ENCODE results near the gene ZNF571.
A peak's percentile ranks its signal among the peaks of the same experiment; 100 is the strongest.

ZNF571 gene

DNA sequence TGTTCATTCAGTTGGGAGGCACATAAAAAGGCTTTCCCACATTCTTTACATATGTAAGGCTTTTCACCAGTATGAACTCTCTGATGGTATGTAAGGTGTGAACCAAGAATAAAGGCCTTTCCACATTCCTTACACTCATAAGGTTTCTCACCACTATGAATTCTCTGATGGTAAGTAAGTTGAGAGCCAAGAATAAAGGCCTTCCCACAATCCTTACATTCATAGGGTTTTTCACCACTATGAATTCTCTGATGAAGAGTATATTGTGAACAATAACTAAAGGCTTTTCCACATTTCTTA lies 29.3 kb downstream of the ZNF571 start:
- DNase-seq (ENCODE audit: low read depth) = no peak
- H3K4me3 ChIP-seq (ENCODE audit: control insufficient read depth, low read depth, low read length) = no peak overlapping the region
- TF ChIP-seq, protein P1, sequence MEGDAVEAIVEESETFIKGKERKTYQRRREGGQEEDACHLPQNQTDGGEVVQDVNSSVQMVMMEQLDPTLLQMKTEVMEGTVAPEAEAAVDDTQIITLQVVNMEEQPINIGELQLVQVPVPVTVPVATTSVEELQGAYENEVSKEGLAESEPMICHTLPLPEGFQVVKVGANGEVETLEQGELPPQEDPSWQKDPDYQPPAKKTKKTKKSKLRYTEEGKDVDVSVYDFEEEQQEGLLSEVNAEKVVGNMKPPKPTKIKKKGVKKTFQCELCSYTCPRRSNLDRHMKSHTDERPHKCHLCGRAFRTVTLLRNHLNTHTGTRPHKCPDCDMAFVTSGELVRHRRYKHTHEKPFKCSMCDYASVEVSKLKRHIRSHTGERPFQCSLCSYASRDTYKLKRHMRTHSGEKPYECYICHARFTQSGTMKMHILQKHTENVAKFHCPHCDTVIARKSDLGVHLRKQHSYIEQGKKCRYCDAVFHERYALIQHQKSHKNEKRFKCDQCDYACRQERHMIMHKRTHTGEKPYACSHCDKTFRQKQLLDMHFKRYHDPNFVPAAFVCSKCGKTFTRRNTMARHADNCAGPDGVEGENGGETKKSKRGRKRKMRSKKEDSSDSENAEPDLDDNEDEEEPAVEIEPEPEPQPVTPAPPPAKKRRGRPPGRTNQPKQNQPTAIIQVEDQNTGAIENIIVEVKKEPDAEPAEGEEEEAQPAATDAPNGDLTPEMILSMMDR (conservative IDR thresholded peaks at IDR 0.05; ENCODE audit: control insufficient read depth, insufficient read depth, low read depth, low read length) = no peak

DNA sequence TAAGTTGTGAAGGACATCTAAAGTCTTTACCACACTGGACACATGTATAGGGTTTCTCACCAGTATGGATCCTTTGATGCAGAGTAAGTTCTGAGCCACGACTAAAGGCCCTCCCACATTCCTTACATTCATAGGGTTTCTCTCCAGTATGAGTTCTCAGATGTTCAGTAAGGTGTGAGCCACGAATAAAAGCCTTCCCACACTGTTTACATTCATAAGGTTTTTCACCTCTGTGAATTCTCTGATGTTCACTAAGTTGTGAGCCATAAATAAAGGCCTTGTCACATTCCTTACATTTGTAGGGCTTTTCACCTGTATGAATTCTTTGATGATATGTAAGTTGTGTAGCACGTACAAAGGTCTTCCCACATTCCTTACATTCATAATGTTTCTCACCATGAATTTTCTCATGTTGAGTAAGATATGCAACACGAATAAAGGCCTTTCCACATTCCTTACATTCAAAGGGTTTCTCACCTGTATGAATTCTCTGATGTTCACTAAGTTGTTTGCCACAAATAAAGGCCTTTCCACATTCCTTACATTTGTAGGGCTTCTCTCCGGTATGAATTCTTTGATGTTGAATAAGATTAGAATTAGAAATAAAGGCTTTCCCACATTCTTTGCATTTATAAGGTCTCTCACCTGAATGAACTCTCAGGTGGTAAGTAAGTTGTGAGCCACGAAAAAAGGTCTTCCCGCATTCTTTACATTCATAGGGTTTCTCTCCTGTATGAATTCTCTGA lies 29.8 kb downstream of the ZNF571 start:
- TF ChIP-seq, protein P1 (conservative IDR thresholded peaks at IDR 0.05; ENCODE audit: control insufficient read depth, insufficient read depth, low read depth, low read length) = no peak
- H3K4me3 ChIP-seq (ENCODE audit: control insufficient read depth, low read depth, low read length) = no peak overlapping the region
- DNase-seq (ENCODE audit: low read depth) = no peak

DNA sequence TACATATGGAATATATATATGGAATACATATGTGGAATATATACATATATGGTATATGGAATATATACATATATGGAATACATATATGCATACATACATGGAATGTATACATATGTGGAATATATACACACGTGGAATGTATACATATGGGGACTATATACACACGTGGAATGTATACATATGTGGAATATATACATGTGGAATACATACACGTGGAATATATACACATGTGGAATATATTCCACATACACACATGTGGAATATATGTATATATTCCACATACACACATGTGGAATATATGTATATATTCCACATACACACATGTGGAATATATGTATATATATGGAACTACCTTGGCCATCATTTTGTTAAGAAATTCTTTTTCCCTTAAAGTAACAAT lies 31.1 kb downstream of the ZNF571 start:
- no peak for DNase-seq (ENCODE audit: low read depth)
- TF ChIP-seq, protein P1 (conservative IDR thresholded peaks at IDR 0.05; ENCODE audit: control insufficient read depth, insufficient read depth, low read depth, low read length) = no peak
- H3K4me3 ChIP-seq (ENCODE audit: control insufficient read depth, low read depth, low read length) = no peak overlapping the region

DNA sequence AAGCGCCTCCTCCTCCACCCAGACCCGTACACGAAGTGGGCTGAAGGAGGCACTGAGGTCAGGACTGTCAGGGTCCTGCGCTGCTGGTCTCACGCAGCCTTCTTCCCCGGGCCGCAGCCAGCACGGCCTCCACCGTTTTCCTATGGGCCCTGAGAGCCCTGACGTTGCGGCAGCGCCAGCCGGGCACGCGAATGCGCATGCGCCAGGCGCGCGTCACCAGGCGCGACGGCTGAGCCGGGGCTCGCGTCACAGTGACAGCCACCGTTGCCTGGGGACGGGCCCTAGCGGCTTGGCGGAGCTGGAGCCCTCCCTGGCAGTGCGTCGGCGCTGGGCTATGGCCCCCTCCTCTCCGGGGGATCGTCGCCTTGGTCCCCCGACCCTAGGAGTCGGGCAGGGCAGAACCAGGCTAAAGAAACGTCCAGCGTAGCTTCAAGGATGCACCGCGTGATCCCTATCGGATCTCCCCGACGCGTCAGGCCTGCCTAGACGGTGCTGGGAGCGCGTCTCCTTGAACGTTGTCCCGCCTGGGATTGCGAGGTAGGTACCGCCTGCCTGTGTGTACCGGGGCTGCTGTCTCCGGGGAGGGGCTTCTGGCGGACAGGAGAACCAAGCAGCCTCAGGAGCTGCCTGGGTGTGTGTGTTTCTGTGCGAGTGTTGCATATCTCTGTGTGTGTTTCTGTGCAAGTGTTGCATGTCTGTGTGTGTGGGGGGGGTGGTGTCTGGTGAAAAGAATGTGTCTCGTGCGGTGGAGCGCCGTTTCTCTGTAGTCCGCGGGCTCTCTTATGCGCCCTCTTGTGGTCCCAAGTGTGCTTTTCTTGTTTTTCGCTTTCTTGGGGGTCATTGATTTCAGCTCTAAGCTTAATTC lies 43.2 kb downstream of the ZNF571 start:
- H3K4me3 ChIP-seq (ENCODE audit: control insufficient read depth, low read depth, low read length) = peak overlapping the region; percentile 68
- TF ChIP-seq, protein P1 (conservative IDR thresholded peaks at IDR 0.05; ENCODE audit: control insufficient read depth, insufficient read depth, low read depth, low read length) = peak; percentile 61
- DNase-seq (ENCODE audit: low read depth) = peak; percentile 72

DNA sequence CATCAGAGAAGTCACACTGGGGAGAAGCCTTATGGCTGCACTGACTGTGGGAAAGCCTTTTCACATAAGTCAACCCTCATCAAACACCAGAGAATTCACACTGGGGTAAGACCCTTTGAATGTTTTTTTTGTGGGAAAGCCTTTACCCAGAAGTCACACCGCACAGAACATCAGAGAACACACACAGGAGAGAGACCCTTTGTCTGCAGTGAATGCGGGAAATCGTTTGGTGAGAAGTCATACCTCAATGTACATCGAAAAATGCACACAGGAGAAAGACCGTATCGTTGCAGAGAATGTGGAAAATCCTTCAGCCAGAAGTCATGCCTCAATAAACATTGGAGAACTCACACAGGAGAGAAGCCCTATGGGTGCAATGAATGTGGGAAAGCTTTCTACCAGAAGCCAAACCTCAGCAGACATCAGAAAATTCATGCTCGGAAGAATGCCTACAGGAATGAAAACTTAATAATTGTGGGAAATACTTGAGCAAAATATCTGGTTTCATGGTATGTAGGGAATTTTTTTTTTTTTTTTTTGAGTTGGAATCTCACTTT lies 57.1 kb downstream of the ZNF571 start:
- TF ChIP-seq, protein P1 (conservative IDR thresholded peaks at IDR 0.05; ENCODE audit: control insufficient read depth, insufficient read depth, low read depth, low read length) = no peak
- peak; percentile 24 for DNase-seq (ENCODE audit: low read depth)
- no peak overlapping the region for H3K4me3 ChIP-seq (ENCODE audit: control insufficient read depth, low read depth, low read length)

DNA sequence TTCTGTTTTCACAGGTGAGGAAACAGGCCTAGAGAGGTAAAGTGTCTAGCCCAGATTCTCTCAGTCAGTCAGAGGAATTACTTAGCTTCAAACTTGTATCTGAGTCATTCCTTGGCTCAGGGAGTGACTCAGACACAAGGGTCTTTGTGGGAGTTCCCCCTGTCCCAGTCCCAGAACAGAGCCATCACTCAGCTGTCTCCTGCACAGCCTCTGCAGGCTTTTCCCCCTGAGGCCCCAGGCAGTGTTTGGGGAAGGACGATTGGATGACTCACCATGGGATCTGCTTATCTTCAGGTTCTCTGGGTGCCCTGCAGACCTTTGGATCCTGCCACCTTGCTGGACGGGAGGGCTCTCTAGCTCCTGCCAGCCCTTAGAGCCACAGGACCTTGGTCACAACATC lies 74.7 kb downstream of the ZNF571 start:
- TF ChIP-seq, protein P1 (conservative IDR thresholded peaks at IDR 0.05; ENCODE audit: control insufficient read depth, insufficient read depth, low read depth, low read length) = no peak
- H3K4me3 ChIP-seq (ENCODE audit: control insufficient read depth, low read depth, low read length) = no peak overlapping the region
- DNase-seq (ENCODE audit: low read depth) = peak; percentile 14

All from fibroblast of mammary gland (primary cell).